GM12891 (cell line): ENCODE data around the gene ECPAS.

Experiments
- DNase-seq: peaks from one replicate; pipeline ENCODE4 v3.0.0; 2011; ENCODE audit warnings: low spot score; ENCODE audit not compliant: insufficient read length
- FAIRE-seq: peaks from 2 replicates; lab custom pipeline; 2011; peaks lifted over from hg19 to GRCh38; lab: Jason Lieb, UNC
- PAX5 ChIP-seq: IDR thresholded peaks from 2 replicates; pipeline ENCODE4 v1.6.1; 2011; ENCODE audit warnings: low read length, moderate library complexity, mild to moderate bottlenecking; ENCODE audit not compliant: insufficient read depth, severe bottlenecking
- POLR2A ChIP-seq: IDR thresholded peaks from 2 replicates; pipeline ENCODE4 v1.6.1; 2011; ENCODE audit warnings: low read depth, low read length, control low read depth
- POLR2AphosphoS5 ChIP-seq: IDR thresholded peaks from 2 replicates; pipeline ENCODE4 v1.6.1; 2011; ENCODE audit warnings: low read depth, low read length, control low read depth
- POU2F2 ChIP-seq: IDR thresholded peaks from 2 replicates; pipeline ENCODE4 v1.6.1; 2011; ENCODE audit warnings: low read depth, mild to moderate bottlenecking, control low read depth, low read length, moderate library complexity
- SPI1 ChIP-seq: IDR thresholded peaks from 2 replicates; pipeline ENCODE4 v1.6.1; 2011; ENCODE audit warnings: low read depth, low read length, control low read depth
- TAF1 ChIP-seq: IDR thresholded peaks from 2 replicates; pipeline ENCODE4 v1.6.1; 2011; ENCODE audit warnings: low read depth, low read length, control low read depth

Gene ECPAS

GRCh38 chr9:111389406-111389805 is 94.8 kb downstream of the ECPAS start:
- DNase-seq (no peak), FAIRE-seq (no peak)
- TF ChIP-seq POLR2A, result no peak
- no peak for TF ChIP-seq SPI1
- no peak for TF ChIP-seq TAF1
- no peak for TF ChIP-seq PAX5
- no peak for TF ChIP-seq POU2F2
- TF ChIP-seq POLR2AphosphoS5, result no peak

GRCh38 chr9:111386386-111386785 is 97.8 kb downstream of the ECPAS start:
- TF ChIP-seq POLR2A (no peak), POU2F2 (no peak), SPI1 (no peak), POLR2AphosphoS5 (no peak), TAF1 (no peak), PAX5 (no peak)
- no peak for FAIRE-seq
- no peak for DNase-seq

- FAIRE-seq (no peak), DNase-seq (no peak)
- TF ChIP-seq POLR2A (no peak), POLR2AphosphoS5 (no peak), PAX5 (no peak), TAF1 (no peak), POU2F2 (no peak), SPI1 (no peak)
Measured at GRCh38 chr9:111381006-111381405, 103.2 kb downstream of the ECPAS start.

- FAIRE-seq, result no peak
- TF ChIP-seq POLR2AphosphoS5, result no peak
- no peak for DNase-seq
Measured at GRCh38 chr9:111375817-111376564, 108.2 kb downstream of the ECPAS start.

GRCh38 chr9:111375062-111375461 is 109.1 kb downstream of the ECPAS start:
- no peak for FAIRE-seq
- no peak for TF ChIP-seq SPI1
- TF ChIP-seq TAF1, result no peak
- no peak for TF ChIP-seq PAX5
- no peak for TF ChIP-seq POLR2AphosphoS5
- TF ChIP-seq POU2F2, result no peak
- no peak for TF ChIP-seq POLR2A
- DNase-seq, result no peak

DNA sequence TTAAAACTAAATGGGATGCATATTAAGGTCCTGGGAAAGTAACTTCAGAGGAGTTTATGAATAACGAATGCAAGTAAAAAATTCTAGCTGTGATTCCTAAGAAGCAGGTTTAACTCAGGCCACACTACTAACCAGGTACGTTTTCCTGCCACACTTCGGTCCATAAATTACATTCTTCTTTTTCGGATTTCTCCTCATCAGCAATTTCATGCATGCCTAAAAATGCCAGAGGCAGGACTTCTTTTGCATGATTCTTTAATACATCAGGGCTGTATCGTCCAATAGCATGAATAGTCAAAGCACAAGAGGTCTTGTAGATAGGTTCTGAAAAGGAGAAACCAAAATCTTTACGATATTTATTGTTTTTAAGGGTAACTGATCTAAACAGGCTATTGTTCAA is 111.9 kb downstream of the ECPAS start:
- TF ChIP-seq POLR2AphosphoS5 (no peak), SPI1 (no peak), POU2F2 (no peak), POLR2A (no peak), TAF1 (no peak), PAX5 (no peak)
- DNase-seq (no peak), FAIRE-seq (peak; percentile 58)

- TF ChIP-seq SPI1 (no peak), POU2F2 (no peak), POLR2A (no peak), TAF1 (no peak), POLR2AphosphoS5 (no peak), PAX5 (no peak)
- FAIRE-seq, result no peak
- no peak for DNase-seq
Measured at GRCh38 chr9:111366978-111367377, 117.2 kb downstream of the ECPAS start.

- DNase-seq (no peak), FAIRE-seq (no peak)
- TF ChIP-seq PAX5, result no peak
Measured at GRCh38 chr9:111362526-111362925, 121.7 kb downstream of the ECPAS start.

- FAIRE-seq, result no peak
- no peak for TF ChIP-seq SPI1
- no peak for TF ChIP-seq POLR2A
- no peak for TF ChIP-seq TAF1
- TF ChIP-seq POLR2AphosphoS5, result no peak
- TF ChIP-seq POU2F2, result no peak
- no peak for TF ChIP-seq PAX5
- DNase-seq, result no peak
Measured at GRCh38 chr9:111360881-111361280, 123.3 kb downstream of the ECPAS start.

- FAIRE-seq, result no peak
- TF ChIP-seq POU2F2 (no peak), SPI1 (no peak), POLR2AphosphoS5 (no peak), TAF1 (no peak), PAX5 (no peak), POLR2A (no peak)
- DNase-seq, result no peak
Measured at GRCh38 chr9:111356481-111357244, 127.5 kb downstream of the ECPAS start.
